ENCODE results near the gene CYFIP1.

CYFIP1 gene

DNA sequence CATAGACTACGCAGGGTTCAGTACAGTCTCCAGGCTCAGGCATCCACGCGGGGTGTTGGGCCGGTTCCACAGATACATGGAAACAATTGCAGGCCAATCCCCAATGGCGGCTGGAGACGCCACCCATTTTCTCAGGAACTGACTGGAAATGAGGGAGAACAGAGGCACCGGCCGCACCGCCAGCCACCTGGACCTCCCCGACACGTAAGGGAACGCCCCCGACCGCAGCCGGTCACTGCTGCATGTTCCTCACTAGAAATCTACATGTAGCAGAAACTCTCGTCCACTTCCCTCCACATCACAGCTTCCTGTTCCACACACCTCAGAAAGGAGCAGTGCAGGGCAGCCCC is 29.2 kb downstream of the CYFIP1 start:
- in situ Hi-C loops (cut with MboI; ENCODE audit: low sequenced_read_pairs): no loop called here

DNA sequence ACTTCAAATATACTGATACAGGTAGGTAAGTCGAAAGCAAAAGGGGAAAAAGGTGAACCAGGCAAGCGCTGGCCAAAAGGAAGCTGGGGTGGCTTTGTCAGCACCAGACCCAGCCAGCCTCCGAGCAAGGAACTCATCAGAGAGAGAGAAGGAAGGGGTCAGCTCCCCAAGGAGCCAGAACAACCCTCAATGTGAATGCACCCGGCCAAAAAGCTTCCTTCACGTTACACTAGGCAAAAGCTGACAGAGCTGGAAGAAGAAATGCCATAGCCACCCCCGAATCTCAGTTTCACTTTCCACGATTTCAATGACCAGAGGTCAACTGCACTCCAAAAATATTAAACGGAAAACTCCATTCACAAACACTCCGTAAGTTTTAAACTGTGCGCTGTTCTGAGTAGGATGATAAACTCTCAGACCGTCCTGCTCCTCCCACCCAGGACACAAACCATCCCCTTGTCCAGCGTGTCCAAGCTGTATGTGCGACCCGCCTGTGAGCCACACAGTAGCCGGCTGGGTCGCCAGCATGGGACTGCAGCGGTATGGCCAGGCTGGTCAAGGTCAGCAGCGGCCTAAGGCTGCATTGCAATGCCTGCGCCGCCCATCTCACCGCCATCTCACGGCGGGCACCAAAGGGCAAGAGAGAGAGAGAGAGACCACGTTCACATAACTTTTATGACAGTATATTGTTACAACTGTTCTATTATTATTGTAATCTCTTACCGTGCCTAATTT is 29.7 kb downstream of the CYFIP1 start:
- in situ Hi-C loops (cut with MboI; ENCODE audit: low sequenced_read_pairs): no loop called here

DNA sequence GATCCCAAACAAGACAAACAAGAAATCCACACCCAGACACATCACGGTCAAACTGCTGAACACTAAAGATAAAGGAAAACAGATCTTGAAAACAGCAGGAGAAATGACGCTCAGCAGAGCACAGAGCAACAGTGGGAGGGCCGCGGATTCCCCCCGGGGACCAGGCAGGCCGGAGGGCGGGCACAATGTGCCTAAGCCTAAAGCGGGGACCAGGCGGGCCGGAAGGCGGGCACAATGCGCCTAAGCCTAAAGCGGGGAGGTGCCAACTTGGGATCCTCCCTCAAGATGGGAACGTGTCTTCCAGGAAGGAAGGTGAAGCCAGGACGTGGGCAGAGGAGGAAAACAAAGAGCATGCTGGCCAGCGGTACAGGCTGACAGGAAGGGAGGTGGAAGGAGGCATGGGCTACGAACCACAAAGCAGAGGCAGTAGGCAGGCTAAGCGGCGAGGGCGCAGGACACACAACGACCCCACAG is 31.1 kb downstream of the CYFIP1 start:
- in situ Hi-C loops (cut with MboI; ENCODE audit: low sequenced_read_pairs): no loop called here

DNA sequence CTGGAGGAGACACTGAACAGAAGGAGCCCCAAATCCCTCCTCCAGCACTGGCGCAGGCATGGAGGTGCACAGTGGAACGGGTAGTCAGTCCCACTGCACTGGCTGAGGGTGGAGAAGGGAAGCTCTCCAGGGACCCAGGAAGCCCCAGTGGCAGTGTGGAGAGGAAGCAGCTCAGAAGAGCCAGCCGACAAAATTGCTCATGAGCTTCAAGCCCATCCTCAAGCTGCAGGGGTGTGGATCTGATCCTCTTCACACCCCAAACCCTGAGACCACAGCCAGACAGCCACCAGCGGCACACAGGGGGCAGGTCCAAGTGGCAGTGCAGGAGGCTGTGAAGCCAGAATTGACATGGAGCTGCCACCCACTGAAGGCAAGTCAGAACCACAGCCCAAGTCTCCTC is 32.1 kb downstream of the CYFIP1 start:
- in situ Hi-C loops (cut with MboI; ENCODE audit: low sequenced_read_pairs): no loop called here

DNA sequence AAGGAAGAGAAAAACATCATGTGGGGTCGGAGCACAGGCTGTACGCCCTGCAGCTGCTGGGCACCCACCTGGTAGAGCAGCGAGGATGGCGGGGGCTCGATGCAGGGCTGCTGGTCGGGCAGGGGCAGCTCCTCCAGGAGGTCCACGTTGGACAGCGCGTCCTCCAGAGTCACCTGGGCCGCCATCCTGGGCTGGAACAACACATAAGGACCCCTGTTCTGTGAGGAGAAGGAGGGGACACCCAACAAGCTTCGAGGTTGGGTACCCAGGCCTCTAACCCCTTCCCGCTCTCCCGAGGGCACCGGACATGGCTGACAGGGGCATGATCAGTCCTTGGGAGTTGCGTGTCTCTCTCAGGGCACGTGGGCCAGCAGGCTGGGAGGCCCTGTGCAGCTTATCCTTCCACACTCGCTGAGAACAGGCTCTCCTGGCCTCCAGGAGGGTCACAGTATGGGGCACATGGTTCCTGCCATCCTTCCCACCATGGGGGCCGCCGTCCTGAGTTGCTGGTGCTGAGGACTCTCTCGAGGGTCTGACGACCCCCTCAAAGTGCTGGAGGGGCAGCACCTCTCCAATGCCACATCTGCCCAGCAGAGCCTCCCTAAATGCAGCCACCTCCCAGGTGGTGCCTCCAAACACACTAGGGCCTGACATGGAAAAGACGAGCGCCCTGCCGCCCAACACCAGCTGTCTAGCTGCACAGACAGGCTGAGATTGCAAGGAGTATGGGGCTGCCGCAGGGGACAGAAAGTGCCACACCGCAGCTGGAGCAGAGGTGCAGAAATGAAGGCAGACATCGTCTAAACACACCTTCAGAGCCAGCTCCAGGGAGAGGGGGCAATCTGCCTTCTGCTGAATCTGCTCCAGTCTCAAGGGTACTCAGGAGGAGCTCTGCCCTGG is 32.8 kb downstream of the CYFIP1 start:
- in situ Hi-C loops (cut with MboI; ENCODE audit: low sequenced_read_pairs): no loop called here

DNA sequence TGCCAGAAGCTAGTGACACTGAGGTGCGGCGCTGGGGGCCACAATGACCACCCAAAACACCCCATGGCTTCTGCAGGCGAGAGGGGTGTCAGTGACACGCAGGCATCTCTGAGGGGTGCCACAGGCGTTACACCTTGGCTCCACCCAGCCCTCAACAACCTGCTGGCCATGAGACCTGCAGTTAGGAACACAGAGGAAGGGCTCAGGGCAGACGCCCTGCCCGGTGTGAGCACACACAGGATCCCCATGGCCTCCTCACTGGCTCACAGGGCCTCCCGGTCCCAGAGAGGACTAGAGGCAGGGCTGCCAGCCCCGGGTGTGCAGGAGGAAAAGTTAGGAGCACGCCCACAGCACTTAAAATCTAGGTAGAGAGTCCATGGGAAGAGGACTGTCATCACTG is 35.1 kb downstream of the CYFIP1 start:
- in situ Hi-C loops (cut with MboI; ENCODE audit: low sequenced_read_pairs): no loop called here

DNA sequence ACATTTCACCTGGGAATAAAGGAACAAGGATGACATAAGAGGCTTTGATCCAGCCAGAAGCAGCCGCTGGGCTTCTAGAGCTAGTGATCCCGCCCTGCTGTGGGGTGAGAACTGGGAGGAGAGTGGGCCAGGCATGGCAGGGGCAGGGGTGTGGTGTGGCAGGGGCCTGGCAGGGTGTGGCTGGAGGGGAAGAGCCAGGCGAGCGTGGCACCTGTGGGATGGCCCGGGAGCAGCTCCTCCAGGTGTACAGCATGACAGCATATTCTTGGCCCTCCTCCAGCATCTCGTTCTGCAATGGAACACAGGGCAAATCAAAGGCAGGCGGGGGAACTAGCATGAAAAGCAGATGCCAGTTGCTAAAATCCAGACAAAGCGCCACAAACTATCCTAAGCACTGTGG is 35.5 kb downstream of the CYFIP1 start:
- in situ Hi-C loops (cut with MboI; ENCODE audit: low sequenced_read_pairs): no loop called here

DNA sequence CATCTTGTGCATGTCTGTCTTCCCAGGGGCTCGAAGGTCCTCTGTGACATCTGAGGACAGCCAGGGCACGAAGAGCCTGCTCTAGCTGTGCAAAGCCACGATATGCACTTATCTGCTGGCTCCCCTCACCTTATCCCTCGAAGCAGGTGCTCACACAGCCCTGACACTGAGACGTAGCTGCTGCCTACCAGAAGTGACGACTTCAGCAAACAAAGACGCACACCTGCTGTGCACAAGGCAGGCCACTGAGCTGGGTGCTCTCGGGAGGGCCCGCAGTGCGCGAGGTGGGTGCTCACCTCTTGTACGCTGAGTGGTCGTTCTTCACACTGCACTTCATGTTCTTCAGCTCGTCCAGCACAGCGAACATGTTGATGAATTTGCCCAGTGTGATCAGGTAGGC is 37.3 kb downstream of the CYFIP1 start:
- in situ Hi-C loops (cut with MboI; ENCODE audit: low sequenced_read_pairs): no loop called here

DNA sequence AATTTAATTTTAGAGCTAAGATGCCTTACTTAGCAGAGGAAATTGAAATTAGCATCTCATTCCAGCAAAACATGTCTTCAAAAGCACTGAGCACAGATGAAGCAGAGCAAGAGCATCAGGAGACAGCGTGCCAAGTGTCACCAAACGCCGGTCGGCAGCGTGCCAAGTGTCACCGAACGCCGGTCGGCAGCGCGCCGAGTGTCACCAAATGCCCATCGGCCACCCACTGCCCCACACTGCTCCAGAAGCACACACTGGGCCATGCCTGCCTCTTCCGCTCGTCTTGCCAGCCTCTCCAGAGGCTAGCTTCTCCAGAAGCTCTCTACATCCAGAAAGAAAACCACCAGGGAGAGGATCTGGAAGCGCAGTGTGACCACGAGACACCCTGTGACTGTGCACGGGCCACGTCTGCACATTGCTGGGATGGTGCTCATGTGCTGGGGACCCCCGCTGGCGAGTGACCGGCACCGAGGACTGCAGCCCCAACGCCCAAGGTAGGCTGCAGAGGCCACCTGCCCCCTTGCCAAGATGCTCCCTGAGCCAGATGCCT is 37.8 kb downstream of the CYFIP1 start:
- in situ Hi-C loops (cut with MboI; ENCODE audit: low sequenced_read_pairs): no loop called here

DNA sequence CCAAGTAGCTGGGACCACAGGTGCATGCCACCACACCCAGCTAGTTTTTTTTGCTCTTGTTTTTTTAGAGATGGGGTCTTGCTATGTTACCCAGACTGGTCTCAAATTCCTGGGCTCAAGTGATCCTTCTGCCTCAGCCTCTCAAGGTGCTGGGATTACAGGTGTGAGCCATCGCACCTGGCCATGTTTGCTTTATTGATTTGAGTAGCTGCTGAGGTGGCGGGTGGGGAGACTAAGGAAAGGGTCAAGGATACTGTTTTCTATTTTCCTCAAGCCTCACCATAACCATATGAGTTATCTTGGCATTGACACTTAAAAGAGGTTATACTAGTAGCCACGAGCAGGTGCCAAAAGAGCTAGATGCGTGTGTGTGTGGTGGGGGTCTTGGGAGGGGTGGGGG is 39.0 kb downstream of the CYFIP1 start:
- in situ Hi-C loops (cut with MboI; ENCODE audit: low sequenced_read_pairs): no loop called here

DNA sequence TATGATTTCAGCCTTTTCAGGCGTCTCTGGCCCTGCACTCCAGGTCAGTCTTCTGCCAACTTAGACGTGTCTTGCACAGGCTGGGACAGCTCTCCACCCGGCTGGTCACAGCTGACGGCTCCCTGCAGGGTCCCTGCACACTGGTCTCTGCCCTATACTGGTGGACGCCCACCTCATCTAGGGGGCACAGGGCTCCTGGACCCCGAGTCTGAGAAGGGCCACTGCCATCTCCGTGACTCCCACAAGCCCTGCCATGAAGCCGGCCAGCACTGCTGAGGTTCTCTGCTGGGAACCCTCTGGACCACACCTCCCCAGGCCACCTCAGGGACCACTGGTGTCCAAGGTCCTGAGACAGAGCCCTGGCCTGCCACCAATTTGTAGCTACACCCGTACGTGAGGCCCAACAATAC is 40.5 kb downstream of the CYFIP1 start:
- in situ Hi-C loops (cut with MboI; ENCODE audit: low sequenced_read_pairs): no loop called here

DNA sequence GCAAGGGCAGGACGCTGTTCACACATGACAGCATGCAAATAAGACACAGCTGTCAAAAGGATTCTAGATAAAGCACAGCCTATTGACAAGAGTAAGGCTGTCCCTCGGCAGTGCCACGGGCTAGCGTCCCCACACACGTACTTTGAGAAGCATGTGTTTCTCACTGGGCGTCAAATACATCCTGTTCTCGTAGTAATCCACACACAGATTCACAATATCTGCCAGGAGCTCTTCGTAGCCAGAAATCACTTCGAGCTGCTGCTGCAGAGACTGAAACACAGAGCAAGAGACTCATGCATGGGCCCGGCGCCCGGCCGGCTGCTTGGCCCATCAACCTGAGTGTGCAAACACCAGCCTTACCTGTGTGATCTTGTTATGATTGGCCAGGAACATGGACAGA is 41.1 kb downstream of the CYFIP1 start:
- in situ Hi-C loops (cut with MboI; ENCODE audit: low sequenced_read_pairs): no loop called here

DNA sequence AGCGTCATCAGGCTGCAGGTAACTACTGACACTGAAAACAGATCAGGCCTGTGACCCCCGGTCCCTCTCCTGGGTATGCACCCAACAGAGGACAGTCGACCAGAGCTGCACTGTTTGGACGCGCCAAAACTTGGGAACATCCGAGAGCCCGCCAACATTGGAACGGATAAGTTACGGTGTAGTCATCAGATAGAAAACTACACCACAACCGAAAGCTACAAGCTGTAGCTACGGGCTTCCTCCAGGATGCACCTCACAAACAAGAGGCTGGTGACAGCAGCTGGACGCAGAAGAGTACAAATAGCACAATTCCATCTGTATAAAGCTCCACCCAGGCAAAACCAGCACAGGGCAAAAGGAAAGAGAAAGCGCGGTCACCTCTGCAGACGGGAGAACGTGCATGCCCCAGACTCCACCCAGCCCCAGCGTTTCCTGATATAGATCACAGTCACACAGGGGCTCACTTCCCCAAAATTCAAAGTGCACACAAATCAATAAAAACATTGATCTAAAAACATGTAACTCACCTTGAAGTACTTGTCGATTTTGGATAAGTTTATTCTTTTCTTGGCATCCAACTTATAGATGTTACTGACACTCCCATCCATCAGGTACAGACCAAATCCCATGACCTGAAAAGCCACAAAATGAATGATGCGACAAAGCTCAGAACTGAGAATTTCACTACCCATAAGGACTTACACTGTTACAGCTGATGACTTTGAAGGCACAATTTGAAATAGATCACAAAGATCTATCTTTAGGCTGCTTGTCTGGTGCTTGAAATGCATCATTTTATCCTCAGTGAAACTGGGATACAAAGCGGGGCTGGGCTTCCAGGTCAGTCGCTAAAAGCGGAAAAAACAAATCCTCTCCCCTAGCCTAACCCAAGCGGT is 43.3 kb downstream of the CYFIP1 start:
- in situ Hi-C loops (cut with MboI; ENCODE audit: low sequenced_read_pairs): no loop called here

DNA sequence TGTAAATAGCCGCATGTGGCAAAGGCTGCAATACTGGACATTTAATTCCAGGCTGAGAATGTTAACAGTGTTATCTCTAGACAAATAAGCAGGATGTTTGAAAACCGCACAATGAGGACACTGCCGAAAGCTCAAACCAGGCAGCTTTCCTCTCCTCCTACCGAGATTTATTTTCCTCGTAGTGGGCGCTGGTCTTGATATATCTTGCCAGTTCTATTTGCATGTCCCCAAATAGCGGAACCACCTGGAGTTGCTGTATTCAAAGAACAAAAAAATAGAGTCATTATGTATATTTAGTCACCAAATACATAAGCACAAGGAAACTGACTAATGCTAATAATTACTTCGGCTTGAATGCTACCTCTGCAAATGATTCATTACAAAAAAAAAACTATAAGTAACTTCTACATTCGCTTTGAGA is 46.5 kb downstream of the CYFIP1 start:
- in situ Hi-C loops (cut with MboI; ENCODE audit: low sequenced_read_pairs): no loop called here

DNA sequence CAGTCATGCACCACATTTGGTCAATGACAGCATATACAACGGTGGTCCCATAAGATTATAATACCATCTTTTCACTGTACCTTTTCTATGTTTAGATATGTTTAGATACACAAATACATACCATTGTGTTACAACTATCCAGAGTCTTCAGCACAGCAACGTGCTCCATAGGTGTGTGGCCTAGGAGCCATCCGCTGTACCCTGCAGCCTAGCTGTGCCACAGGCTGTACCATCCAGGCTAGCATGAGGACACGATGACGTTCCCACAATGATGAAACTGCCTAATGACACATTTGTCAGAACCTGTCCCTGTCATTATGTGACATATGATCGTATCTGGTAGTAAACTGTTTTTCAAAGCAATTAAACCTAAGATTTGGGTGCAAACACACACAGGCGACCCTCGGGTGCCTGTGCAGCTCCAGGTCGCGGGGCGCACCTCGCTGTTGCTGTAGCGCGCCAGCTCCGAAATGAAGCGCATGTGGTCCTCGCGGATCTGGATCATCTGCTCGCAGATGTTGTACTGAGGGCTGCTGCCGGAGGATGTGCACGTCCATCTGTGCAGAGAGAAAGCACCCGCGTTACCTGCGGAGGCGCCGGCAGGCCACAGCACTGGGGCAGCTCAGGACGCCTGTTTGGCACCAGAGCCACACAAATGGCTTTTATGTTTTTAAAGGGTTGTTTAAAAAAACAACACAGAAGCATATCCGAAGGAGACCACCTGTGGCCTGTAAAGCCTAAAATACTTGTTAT is 48.2 kb downstream of the CYFIP1 start:
- in situ Hi-C loops (cut with MboI; ENCODE audit: low sequenced_read_pairs): no loop called here

DNA sequence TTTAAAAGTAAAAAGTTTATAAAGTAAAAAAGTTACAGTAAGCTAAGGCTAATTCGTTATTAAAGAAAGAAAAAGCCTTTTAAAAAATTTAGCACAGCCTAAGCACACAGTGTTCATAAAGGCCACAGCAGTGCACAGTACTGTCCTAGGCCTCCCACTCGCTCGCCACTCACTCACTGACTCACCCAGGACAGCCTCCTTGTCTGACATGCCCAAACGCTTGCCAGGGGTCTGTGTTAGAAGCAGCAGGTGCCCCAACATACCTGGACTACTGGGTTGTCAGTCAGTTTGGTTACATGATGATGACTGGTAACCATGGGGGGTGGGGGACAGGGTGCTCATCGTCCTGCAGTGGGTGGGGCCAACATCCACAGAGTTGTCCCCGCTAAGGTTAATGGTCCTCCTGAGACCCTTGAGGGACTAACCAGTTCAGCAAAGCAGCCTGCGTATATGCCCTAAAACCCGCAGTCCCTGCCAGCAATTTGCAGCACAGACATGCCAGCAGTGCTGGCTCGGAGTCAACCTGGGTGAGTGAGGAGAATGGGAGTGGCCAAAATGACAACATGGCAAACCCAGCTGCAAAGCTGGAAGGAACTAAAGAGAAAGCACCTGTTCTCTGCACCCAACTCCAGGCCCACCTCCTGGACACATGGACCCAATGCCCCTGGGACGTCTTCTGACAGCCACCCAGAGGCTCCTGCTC is 49.2 kb downstream of the CYFIP1 start:
- in situ Hi-C loops (cut with MboI; ENCODE audit: low sequenced_read_pairs): no loop called here

DNA sequence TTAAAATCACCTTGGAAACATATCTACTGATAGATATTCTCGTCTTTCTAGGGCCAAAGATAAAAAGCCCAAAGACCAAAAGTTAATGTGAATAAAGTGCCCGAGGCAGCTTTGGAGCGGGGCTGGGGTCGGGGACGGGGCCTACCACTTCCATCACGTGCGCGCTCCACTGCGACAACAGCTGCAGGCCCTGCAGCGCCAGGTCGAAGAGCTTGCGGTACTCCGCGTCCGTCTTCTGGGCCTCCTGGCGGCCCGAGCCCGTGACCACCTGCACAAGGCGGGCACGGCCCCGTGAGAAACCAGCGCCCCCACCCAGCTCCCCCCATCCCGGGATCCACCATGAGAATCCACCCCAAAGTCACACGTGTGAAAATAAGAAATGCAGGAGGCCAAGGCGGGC is 52.4 kb downstream of the CYFIP1 start:
- in situ Hi-C loops (cut with MboI; ENCODE audit: low sequenced_read_pairs): no loop called here

DNA sequence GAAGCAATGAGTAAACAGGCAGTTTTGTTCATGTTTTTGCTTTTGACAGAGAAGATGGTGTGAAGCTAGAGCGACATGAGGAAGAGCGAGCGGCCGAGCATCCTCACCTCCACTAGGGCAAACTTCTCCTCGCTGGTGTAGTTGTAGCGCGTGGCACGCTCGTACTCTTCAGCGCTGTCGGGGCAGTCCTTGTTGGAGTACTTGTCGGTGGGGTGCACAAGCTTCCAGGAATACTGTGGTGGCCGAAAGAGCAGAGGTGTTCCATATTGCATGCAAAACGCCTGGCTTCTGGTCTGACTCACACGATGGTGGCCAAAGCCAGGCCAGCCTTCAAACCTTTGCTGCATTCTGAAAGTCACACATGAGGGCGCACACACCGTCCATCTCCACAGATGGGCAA is 54.3 kb downstream of the CYFIP1 start:
- in situ Hi-C loops (cut with MboI; ENCODE audit: low sequenced_read_pairs): no loop called here

DNA sequence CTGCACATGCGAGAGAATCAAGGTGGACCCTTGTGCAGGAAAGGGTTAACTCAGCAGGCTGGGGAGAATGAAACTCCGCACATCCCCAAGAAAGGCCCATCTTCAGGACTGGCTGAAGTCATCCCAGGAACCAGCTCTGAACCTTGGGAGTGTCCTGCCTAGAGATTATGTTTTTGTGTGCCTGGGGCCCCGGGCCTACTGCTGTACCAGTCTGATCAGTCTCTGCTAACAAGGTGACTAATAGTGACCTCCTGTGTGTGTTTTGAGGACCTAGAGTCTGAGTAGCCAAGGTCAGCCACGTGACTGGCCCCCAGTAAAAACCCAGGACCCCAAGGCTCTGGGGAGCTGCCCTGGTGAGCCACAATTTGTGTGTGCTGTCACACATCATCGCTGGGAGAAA is 58.2 kb downstream of the CYFIP1 start:
- in situ Hi-C loops (cut with MboI; ENCODE audit: low sequenced_read_pairs): no loop called here

DNA sequence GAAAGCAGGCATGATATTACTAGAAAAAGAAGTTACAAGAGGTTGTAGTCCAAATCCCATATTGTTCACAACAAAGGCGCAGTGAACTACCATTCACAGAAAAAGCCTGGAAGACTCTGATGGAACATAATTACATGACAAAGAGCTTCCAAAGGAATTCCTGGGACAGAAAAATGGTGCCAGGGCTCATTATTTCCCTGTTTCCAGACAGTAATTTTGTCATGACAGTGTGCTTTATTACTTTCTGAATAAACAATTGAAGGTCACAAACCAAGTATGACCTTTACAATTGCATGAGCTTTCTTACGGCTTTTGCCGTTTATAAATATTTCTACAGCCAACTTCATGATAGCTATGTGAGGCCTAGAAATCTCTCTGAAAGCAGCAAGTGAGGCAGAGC is 61.0 kb downstream of the CYFIP1 start:
- in situ Hi-C loops (cut with MboI; ENCODE audit: low sequenced_read_pairs): no loop called here

Measured in hTERT RPE-1 (cell line).